Endothelial cell of umbilical vein (primary cell): ENCODE measurements around the gene MAML2. TPM values are rescaled to one million over a fixed set of nuclear protein-coding genes. Genes with fewer than 3 reads are reported as not detected.

Source experiments
- BruUV-seq: library from RNA; stranded (reverse); fragments of 400-500 nt; replicated peaks from 2 replicates; lab custom pipeline; 2021; lab: Mats Ljungman, UMichigan
- CTCF ChIA-PET: fragments of 300-600, 350-600 bp; sonication (Branson Sonifier 250); formaldehyde crosslinking; loops from one replicate; lab custom pipeline; 2021; ENCODE audit warnings: antibody characterized with exemption, inconsistent platforms; lab: Charles Lee
- POLR2A ChIA-PET: fragments of 300-600, 350-600 bp; sonication (Branson Sonifier 250); formaldehyde crosslinking; loops from one replicate; lab custom pipeline; 2021; ENCODE audit warnings: antibody characterized with exemption, inconsistent platforms; lab: Charles Lee
- DNase-seq: peaks from one replicate; pipeline ENCODE4 v3.0.0-alpha.2; 2011; ENCODE audit warnings: low read depth, low spot score
- FAIRE-seq: peaks from 2 replicates; lab custom pipeline; 2011; peaks lifted over from hg19 to GRCh38; lab: Jason Lieb, UNC
- H2AFZ ChIP-seq: 2 replicates; pipeline ENCODE4 v1.6.0; 2012; ENCODE audit warnings: low read depth, low read length, control low read depth, inconsistent platforms
- H3K27ac ChIP-seq: 2 replicates; pipeline ENCODE4 v1.5.1; 2011; ENCODE audit warnings: low read depth, mild to moderate bottlenecking, control low read depth, low read length, moderate library complexity; ENCODE audit not compliant: insufficient read depth
- H3K27me3 ChIP-seq, 2 experiments: 2 replicates each; pipeline versions ENCODE4 v1.6.0 to v1.6.1; 2011; ENCODE audit warnings: low read length in 2 of 2, mixed read lengths in 1 of 2; ENCODE audit not compliant: control insufficient read depth in 2 of 2, insufficient read depth in 2 of 2
- H3K36me3 ChIP-seq, 2 experiments: 2 replicates in 1 of 2; 3 replicates in 1 of 2; pipeline ENCODE4 v1.5.1; 2011; ENCODE audit warnings: low read length in 2 of 2, mild to moderate bottlenecking in 1 of 2, moderate library complexity in 1 of 2; ENCODE audit not compliant: control insufficient read depth in 2 of 2, insufficient read depth in 2 of 2; ENCODE audit errors: extremely low read depth in 1 of 2
- H3K4me1 ChIP-seq: 3 replicates; pipeline ENCODE4 v1.5.1; 2011; ENCODE audit warnings: mild to moderate bottlenecking, low read length; ENCODE audit not compliant: control insufficient read depth, insufficient read depth; ENCODE audit errors: extremely low read depth
- H3K4me2 ChIP-seq: 2 replicates; pipeline ENCODE4 v1.6.1; 2011; ENCODE audit warnings: low read length, control low read depth, mixed read lengths; ENCODE audit not compliant: insufficient read depth
- H3K4me3 ChIP-seq, 3 experiments: fragments of 200-600 bp in 1 of 3; sonication (generic), shearing (Covaris generic) in 1 of 3; replicated peaks in 1 of 3; 2 replicates each; pipeline ENCODE4 v1.5.1; 2011 to 2016; ENCODE audit warnings: control low read depth in 3 of 3, low read length in 3 of 3, mild to moderate bottlenecking in 2 of 3, inconsistent platforms in 1 of 3, low read depth in 1 of 3, moderate library complexity in 1 of 3; ENCODE audit not compliant: insufficient read depth in 1 of 3
- H3K79me2 ChIP-seq: 2 replicates; pipeline ENCODE4 v1.6.0; 2012; ENCODE audit warnings: low read length, inconsistent platforms; ENCODE audit not compliant: control insufficient read depth, insufficient read depth
- H3K9ac ChIP-seq: replicated peaks from 2 replicates; pipeline ENCODE3; 2011; ENCODE audit warnings: low read length, control low read depth; ENCODE audit not compliant: insufficient read depth; ENCODE audit errors: extremely low read depth
- H3K9me1 ChIP-seq: replicated peaks from 3 replicates; pipeline ENCODE4 v1.6.0; 2011; ENCODE audit warnings: mild to moderate bottlenecking, low read length; ENCODE audit not compliant: control insufficient read depth, insufficient read depth; ENCODE audit errors: extremely low read depth
- H3K9me3 ChIP-seq: replicated peaks from 2 replicates; pipeline ENCODE4 v1.5.1; 2012; ENCODE audit warnings: low read length, inconsistent platforms; ENCODE audit not compliant: control insufficient read depth, insufficient read depth
- H4K20me1 ChIP-seq: replicated peaks from 2 replicates; pipeline ENCODE3; 2011; ENCODE audit warnings: mild to moderate bottlenecking, low read length; ENCODE audit not compliant: control insufficient read depth, insufficient read depth; ENCODE audit errors: extremely low read depth
- CTCF ChIP-seq, 2 donors: IDR thresholded peaks; 1 replicate in 1 of 2; 2 replicates in 1 of 2; pipeline ENCODE4 v1.5.1; 2011; ENCODE audit warnings: low read length in 2 of 2, mild to moderate bottlenecking in 2 of 2, moderate library complexity in 2 of 2, control low read depth in 1 of 2, inconsistent platforms in 1 of 2, low read depth in 1 of 2; ENCODE audit not compliant: insufficient read depth in 1 of 2; ENCODE audit errors: extremely low read depth in 1 of 2
- FOS ChIP-seq: IDR thresholded peaks from 2 replicates; pipeline ENCODE4 v1.6.1; 2011; ENCODE audit warnings: mild to moderate bottlenecking, low read length, moderate library complexity, borderline replicate concordance; ENCODE audit not compliant: insufficient read depth
- GATA2 ChIP-seq: IDR thresholded peaks from 2 replicates; pipeline ENCODE4 v1.7.0; 2011; ENCODE audit warnings: low read depth, mild to moderate bottlenecking, moderate library complexity, mixed read lengths, low read length; ENCODE audit not compliant: insufficient read length, insufficient read depth
- JUN ChIP-seq: IDR thresholded peaks from 2 replicates; pipeline ENCODE4 v1.6.1; 2011; ENCODE audit warnings: borderline replicate concordance, low read depth; ENCODE audit not compliant: insufficient read length, insufficient read depth
- MYC ChIP-seq: IDR thresholded peaks from one replicate; pipeline ENCODE4 v1.6.1; 2011; ENCODE audit warnings: mild to moderate bottlenecking, low read depth, low read length
- POLR2A ChIP-seq: IDR thresholded peaks from 2 replicates; pipeline ENCODE4 v1.6.1; 2012; ENCODE audit warnings: low read depth, mild to moderate bottlenecking, control low read depth, low read length
- POLR2AphosphoS5 ChIP-seq: IDR thresholded peaks from 2 replicates; pipeline ENCODE4 v1.6.1; 2012; ENCODE audit warnings: low read depth, mild to moderate bottlenecking, control low read depth, low read length, moderate library complexity; ENCODE audit not compliant: insufficient read depth
- dilution Hi-C: fragments of 300-500 bp; cut with MboI; formaldehyde crosslinking; loops from one replicate; pipeline ENCODE4 v1.15.0; 2019; ENCODE audit warnings: low sequenced_read_pairs; ENCODE audit not compliant: extremely low pct_ligation_motif_present
- intact Hi-C: fragments of 100-400 bp; cut with micrococcal nuclease; formaldehyde crosslinking; loops from one replicate; pipeline ENCODE4 v1.10.0; 2022
- polyA plus RNA-seq, 4 experiments: library from polyadenylated mRNA; depleted of rRNA in 3 of 4; stranded (reverse) in 3 of 4; unstranded in 1 of 4; fragments of >200 nt; gene quantifications; 2 replicates each; pipeline versions ENCODE4 v1.2.1 to v1.2.3, GENCODE V29; 2011 to 2012; ENCODE audit warnings: missing spikeins in 1 of 4
- total RNA-seq: library from RNA; stranded (reverse); gene quantifications from 2 replicates; pipeline ENCODE4 v1.2.3, GENCODE V29; 2021
- TF ChIP-seq, protein P1 (sequence below): IDR thresholded peaks from 2 replicates; pipeline ENCODE4 v1.6.1; 2011; ENCODE audit not compliant: insufficient read depth, insufficient read length

Gene MAML2
- total and polyA plus RNA-seq, 2 donors (not counting 3 experiments of a cell fraction or from before 2014, with no cell fraction given) = 12.4 to 16.8 TPM

GRCh38 chr11:95931916-95932315 is 411.1 kb downstream of the MAML2 start:
- POLR2A ChIA-PET = no interaction called here
- intact Hi-C loops = no loop called here

More at GRCh38 chr11:95931916-95932315, 411.1 kb downstream of the MAML2 start:
- no peaks in the 10 kb centered on the region for H3K79me2 ChIP-seq
- H3K4me2 ChIP-seq = no peak overlapping the region
- H3K27ac ChIP-seq = no peak overlapping the region
- H3K4me1 ChIP-seq = no peaks in the 10 kb centered on the region
- FAIRE-seq (no peak), DNase-seq (no peak)
- no peaks in the 10 kb centered on the region for H3K27me3 ChIP-seq
- no peak overlapping the region for H3K4me3 ChIP-seq
- H3K36me3 ChIP-seq = no peaks in the 10 kb centered on the region
- BruUV-seq = no TSS peak
- dilution Hi-C loops = no loop called here
- H3K9me3 ChIP-seq = no peaks in the 10 kb centered on the region
- TF ChIP-seq CTCF (IDR thresholded peaks at IDR 0.05; ENCODE audit: extremely low read depth in 1 of 2, insufficient read depth in 1 of 2, low read depth in 1 of 2, low read length in 2 of 2) = no peak
- TF ChIP-seq POLR2A = no peak
- no peak for TF ChIP-seq GATA2
- no peak for TF ChIP-seq JUN
- TF ChIP-seq FOS = no peak
- TF ChIP-seq, protein P1, sequence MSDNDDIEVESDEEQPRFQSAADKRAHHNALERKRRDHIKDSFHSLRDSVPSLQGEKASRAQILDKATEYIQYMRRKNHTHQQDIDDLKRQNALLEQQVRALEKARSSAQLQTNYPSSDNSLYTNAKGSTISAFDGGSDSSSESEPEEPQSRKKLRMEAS = no peak
- no peak for TF ChIP-seq POLR2AphosphoS5
- TF ChIP-seq MYC = no peak
- no peaks in the 10 kb centered on the region for H4K20me1 ChIP-seq
- CTCF ChIA-PET = interaction anchor here (0.5 kb wide), 1 partner anchor 9 kb away, joined by 4 read pairs; no protein-coding TSS in a partner anchor
- H3K9ac ChIP-seq = no peak overlapping the region
- no peaks in the 10 kb centered on the region for H3K9me1 ChIP-seq
- H2AFZ ChIP-seq = no peak overlapping the region
